Activated CD8-positive, alpha-beta memory T cell treated with anti-CD3 and anti-CD28 coated beads, Interleukin-2, amount 50 U/mL, for 24 hours (primary cell): ENCODE data around the gene MTUS2.
"Not testable (repeated sequence)": the region's sequence is repeated elsewhere in the genome, so short reads cannot be mapped to it uniquely, and the experiment has no call there.

Source experiments
- DNase-seq: peaks from one replicate; pipeline ENCODE4 v3.0.0-alpha.2; 2020; ENCODE audit errors: extremely low read depth

The MTUS2 gene

GRCh38 chr13:29162638-29163235, 342.6 kb downstream of the MTUS2 start:
- DNase-seq = no peak

GRCh38 chr13:29164116-29164515, 344.0 kb downstream of the MTUS2 start:
- no peak for DNase-seq

DNA sequence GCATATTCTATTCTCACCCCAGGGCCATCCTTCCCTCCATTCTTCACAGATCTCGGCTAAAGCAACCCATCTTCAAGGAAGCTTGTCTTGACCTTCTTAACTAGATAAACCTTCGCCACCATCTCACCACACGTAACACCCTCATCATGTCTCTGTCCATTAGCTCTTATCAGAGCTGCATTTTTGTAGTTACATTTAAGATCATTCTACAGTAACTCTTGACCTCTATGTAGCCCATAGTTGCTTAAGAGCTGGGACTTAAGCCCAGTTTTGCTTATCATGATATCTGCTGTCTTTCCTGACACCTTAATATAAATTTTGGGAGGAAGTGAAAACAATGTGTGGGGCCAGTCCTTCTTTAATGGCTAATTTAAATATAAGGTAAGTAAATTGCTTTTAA, 345.1 kb downstream of the MTUS2 start:
- no peak for DNase-seq

DNA sequence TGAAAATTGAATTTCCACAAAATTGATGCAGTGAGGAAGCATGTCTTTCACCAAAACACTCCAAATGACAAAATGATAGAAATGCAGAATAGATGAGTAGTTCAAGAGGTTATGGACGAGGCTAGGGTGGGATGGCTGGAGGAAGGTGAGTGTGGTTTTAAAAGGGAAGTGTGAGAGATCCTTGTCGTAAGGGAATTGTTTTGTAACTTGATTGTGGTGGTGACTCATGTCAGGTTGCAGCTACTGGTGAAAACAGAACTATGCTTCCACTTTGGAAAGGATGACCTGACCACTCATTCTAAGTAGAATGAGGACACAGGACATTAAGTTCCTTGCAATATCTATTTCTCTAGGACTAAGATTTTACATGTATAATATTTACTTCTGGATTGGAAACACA, 345.7 kb downstream of the MTUS2 start:
- no peak for DNase-seq

DNA sequence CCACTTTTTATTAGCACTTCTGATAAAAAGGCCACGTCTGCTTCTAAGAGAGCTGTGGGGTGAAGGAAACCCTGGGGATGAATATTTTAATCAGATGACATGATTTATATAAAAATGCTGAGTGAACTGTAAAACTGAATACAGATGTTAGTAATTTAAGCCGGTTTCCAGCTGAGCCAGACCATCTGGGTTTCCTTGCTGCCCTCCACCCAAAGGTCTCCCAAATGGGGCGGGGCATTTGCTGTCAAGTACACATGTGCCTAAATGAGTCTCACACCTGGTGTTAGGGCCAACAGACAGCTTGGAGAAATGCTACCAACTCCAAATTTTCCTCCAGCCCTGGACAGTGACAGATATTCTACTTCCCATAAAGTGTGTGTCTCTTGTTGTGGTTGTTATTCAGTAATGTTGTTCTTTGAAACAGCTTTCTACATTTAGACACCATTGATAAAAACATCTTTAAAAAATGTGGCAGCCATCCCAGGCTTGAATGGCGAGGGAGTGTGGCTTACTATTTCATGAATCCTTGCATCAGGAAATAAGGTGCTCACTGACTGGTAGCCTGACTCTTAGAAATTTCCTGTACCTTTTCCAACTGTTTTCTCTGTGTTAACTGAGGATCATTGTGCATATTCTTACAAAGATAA, 350.4 kb downstream of the MTUS2 start:
- DNase-seq = no peak

DNA sequence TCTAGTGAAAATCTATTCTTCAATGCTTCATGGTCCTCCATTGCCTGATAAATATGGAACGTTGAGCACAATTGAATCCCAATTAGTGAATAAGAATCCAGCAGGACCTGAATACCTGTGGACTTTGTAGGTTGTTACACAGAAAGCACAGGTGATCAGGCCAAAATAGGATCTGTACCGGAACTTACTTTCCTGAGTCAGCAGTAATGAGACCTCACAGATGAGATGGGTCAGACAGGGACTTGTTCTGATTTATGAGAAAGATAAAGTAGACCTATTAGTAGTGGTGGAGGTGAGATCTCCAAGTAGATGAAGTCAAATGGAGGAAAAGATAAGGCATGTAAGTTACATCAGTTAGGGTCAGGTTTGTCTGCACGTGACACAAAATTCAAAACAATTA, 351.1 kb downstream of the MTUS2 start:
- no peak for DNase-seq

DNA sequence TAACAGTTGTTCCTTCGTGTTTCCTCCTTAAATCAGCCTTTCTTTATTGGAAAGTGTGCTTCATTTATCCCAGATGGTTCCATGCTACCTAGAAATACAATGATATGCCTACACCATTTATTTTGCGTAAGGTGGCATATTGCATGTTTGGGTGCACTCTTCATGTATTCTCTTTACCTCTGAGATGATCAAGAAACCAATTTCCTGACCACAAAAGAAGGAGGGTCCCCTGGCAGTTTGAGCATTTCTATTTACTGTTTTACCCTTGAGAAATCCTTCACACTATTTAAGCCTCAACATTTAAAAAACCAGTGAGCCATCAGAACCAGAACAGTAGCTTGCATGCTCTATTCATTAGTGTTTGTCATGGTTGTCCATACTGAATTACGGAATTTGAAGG, 354.0 kb downstream of the MTUS2 start:
- no peak for DNase-seq

DNA sequence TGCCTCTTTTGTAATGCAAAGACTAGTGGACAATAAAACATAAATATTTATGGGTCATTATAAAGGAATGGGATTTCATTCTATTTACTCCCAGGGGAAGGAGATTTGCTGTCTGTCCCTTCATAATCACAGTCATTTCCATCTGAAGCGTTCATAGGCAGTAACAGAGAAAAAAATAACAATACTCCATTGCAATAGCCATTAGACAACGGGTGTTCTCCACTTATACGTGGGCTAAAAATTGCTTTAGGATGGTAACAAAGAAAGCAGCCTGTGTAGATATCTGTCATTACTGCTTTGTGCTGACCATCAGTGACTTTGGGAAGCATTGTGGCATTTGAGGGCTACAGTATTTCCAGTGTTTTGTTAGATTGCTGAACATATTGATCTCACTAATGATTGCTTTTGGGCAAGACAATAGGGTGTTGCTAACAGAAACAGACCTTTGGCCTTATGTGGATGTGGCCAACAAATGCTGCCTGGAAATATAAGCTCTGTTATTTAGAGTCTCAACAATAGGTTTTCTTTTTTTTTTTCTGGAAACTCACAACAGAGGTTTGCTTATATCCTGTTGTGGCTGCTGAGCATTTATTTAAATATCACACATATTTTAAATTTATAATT, 355.2 kb downstream of the MTUS2 start:
- no peak for DNase-seq

- no peak for DNase-seq
These were observed 359.9 kb downstream of the MTUS2 start for GRCh38 chr13:29180055-29180454.

GRCh38 chr13:29182216-29182615, 362.1 kb downstream of the MTUS2 start:
- DNase-seq = no peak

- DNase-seq = no peak
These were observed 365.8 kb downstream of the MTUS2 start for GRCh38 chr13:29185926-29186325.

GRCh38 chr13:29187584-29187983, 367.4 kb downstream of the MTUS2 start:
- DNase-seq = no peak

- no peak for DNase-seq
These were observed 370.2 kb downstream of the MTUS2 start for GRCh38 chr13:29190298-29190697.

DNA sequence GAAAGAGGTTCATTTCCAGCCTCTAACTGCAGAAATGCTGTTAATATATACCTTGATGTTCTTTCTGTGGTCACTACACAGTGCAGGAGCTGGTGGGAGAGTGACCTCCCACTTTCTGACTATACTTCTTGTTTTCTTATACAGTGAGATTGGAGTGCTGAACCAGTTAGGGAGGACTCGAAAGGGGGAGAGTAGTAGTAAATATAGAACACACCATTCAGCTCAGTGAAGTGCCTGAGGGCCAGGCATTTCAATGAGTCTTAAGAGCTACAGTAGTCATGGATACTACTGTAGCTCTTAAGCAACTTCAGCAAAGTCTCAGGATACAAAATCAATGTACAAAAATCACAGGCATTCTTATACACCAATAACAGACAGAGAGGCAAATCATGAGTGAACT, 372.9 kb downstream of the MTUS2 start:
- no peak for DNase-seq

DNA sequence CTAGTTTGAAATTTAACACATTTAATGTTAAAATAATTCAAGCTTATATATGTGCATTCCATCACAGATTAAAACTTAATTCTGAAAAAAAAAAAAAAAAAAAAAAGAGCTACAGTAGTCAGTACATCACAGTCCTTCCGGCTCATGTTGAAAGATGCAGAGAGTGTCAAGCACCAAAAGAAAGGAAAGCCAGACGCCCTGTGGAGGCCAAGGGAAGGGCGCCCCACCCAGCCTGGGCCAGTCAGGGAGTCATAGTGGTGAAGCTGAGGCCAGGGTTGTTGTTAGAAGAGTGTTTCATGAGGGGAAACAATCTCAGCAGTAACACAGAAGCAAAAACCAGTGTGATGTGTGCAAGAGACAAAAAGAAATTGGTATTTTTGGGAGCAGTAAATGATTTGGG, 375.3 kb downstream of the MTUS2 start:
- DNase-seq = no peak

DNA sequence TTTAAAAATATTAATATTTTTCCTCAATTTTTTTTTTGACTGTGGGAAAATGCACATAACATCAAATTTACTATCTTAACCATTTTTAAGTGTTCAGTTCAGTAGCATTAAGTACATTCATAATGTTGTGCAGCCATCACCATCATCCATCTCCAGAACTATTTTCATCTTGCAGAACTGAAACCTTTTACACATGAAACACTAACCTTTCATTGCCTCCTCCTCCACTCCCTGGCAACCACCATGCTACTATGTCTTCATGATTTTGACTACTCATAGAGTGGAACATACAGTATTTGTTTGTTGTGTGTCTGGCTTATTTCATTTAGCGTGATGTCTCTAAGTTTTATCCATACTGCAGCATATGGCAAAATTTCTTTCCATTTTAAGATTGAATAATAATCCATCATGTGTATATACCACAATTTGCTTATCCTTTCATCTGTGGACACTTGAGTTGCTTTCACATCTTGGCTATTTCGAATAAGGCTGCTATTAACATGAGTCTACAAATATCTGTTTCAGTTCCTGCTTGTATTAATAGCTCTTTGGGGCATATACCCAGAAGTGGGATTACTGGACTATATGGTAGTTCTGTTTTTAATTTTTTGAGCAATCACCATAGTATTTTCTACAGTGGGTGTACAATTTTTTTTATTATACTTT, 376.4 kb downstream of the MTUS2 start:
- DNase-seq = no peak

- not testable (repeated sequence) for DNase-seq
These were observed 382.6 kb downstream of the MTUS2 start for GRCh38 chr13:29202753-29203152.

GRCh38 chr13:29204651-29205050, 384.5 kb downstream of the MTUS2 start:
- no peak for DNase-seq

DNA sequence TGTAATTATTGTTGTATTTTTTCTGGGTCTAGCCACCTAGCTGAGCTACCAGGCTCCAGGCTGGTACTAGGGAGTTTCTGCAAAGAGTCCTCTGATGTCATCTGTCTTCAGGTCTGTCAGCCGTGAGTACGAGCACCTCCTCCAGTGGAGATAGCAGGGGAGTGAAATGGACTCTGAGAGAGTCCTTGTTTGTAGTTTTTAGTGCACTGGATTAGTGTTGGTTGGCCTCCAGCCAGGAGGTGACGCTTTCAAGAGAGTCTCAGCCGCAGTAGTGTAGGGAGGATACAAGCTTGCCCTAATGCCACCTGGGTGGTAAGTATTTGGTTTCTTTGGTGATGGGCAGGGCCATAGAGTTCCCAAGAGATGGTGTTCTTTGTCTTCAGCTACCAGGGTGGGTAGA, 390.5 kb downstream of the MTUS2 start:
- no peak for DNase-seq

DNA sequence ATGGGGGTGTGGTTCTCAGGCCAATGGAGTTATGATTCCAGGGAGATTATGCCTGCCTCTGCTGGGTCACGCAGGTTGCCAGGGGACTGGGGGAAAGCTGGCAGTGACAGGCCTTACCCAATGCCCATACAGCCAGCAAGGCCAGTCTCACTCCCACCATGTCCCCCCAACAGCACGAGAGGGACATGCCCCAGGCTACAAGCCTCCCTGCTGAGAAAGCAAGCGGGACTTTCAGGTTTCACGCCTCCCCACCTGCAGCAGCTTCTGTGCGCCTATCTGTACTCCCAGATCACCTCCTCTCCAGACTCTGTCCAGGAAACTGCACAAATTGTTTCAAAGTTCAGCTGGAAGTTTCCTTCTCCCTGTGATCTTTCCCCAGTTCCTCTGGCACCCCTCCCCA, 391.0 kb downstream of the MTUS2 start:
- not testable (repeated sequence) for DNase-seq

- DNase-seq = no peak
These were observed 402.3 kb downstream of the MTUS2 start for GRCh38 chr13:29222458-29222857.

DNA sequence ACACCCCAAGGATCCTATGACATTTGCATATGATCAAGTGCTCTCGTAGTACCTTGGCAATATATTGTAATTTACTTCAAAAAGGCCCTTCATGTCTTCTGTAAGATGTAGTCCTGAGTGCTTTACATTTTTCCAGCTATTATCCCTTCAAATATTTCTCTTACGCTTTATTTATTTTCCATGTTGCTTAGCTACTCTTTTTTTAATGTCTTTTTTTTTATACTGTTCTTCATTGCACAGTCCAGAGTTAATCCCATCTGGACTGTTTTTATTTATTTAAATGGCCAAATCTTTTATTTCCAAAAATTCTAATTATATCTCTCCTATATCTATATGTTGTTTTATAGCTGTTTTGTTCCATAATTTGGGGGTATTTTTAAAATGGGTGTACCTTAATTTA, 404.1 kb downstream of the MTUS2 start:
- no peak for DNase-seq

DNA sequence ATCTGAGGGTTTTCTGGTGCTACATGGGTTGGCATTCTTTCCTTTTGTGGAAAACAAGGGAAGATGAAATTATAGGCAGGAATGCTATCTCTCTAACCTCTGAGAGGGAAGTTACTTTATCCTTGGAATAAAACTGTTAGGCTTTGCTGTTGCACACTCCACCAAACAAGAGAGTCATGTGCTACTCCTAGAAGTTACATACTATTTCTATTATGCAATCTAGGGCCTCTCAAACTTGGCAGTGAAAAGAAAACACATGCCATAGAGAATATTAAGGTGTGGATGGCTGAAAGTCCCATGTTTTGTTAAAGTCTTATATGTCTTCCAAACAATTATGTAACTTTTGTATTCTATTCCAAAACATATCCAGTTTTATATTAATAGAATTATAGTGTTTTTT, 407.4 kb downstream of the MTUS2 start:
- no peak for DNase-seq
